DND-41 (cell line): ENCODE measurements around the gene SIGLEC1.

ENCODE experiments used
- ATAC-seq: fragments of 200-7000 bp; cut with Tn5 transposase; 3 replicates; pipeline ENCODE4 v1.9.1; 2021; ENCODE audit warnings: low read depth; ENCODE audit not compliant: insufficient read depth
- DNase-seq: peaks from one replicate; pipeline ENCODE4 v3.0.0-alpha.2; 2020
- H2AFZ ChIP-seq: 2 replicates; pipeline ENCODE4 v1.6.0; 2012; ENCODE audit warnings: low read depth, low read length
- H3K27ac ChIP-seq: 2 replicates; pipeline ENCODE4 v1.5.1; 2012; ENCODE audit warnings: low read length, inconsistent platforms
- H3K27me3 ChIP-seq: fragments of 200-600 bp; sonication (generic); 2 replicates; pipeline ENCODE4 v1.6.0; 2012; ENCODE audit warnings: low read length, mild to moderate bottlenecking, inconsistent platforms; ENCODE audit not compliant: insufficient read depth, poor library complexity
- H3K36me3 ChIP-seq: 2 replicates; pipeline ENCODE4 v1.5.1; 2012; ENCODE audit warnings: low read length, inconsistent platforms; ENCODE audit not compliant: insufficient read depth
- H3K4me1 ChIP-seq: 2 replicates; pipeline ENCODE4 v1.5.1; 2012; ENCODE audit warnings: mild to moderate bottlenecking, low read length; ENCODE audit not compliant: insufficient read depth
- H3K4me2 ChIP-seq: 2 replicates; pipeline ENCODE4 v1.6.0; 2012; ENCODE audit warnings: mild to moderate bottlenecking, moderate library complexity, low read length, inconsistent platforms; ENCODE audit not compliant: insufficient read depth
- H3K4me3 ChIP-seq, 2 experiments: fragments of 200-600 bp in 1 of 2; shearing (Covaris generic) in 1 of 2; 2 replicates each; pipeline ENCODE4 v1.5.1; 2012 to 2016; ENCODE audit warnings: inconsistent platforms in 2 of 2, low read length in 2 of 2, mild to moderate bottlenecking in 2 of 2, low read depth in 1 of 2, moderate library complexity in 1 of 2
- H3K79me2 ChIP-seq: 2 replicates; pipeline ENCODE4 v1.6.0; 2012; ENCODE audit warnings: low read length, inconsistent platforms; ENCODE audit not compliant: insufficient read depth
- H3K9ac ChIP-seq: 2 replicates; pipeline ENCODE4 v1.6.0; 2012; ENCODE audit warnings: low read depth, mild to moderate bottlenecking, inconsistent platforms, low read length, moderate library complexity
- H3K9me3 ChIP-seq: 2 replicates; pipeline ENCODE4 v1.5.1; 2012; ENCODE audit warnings: low read length, moderate library complexity, mild to moderate bottlenecking, inconsistent platforms; ENCODE audit not compliant: insufficient read depth, severe bottlenecking
- H4K20me1 ChIP-seq: 2 replicates; pipeline ENCODE4 v1.6.0; 2012; ENCODE audit warnings: low read length; ENCODE audit not compliant: insufficient read depth
- EZH2 ChIP-seq: IDR thresholded peaks from 3 replicates; pipeline ENCODE4 v1.6.1; 2012; ENCODE audit warnings: borderline replicate concordance, low read depth, mild to moderate bottlenecking, moderate library complexity, low read length, inconsistent platforms; ENCODE audit not compliant: severe bottlenecking
- TF ChIP-seq, protein P1 (sequence below): IDR thresholded peaks from 2 replicates; pipeline ENCODE4 v1.5.1; 2012; ENCODE audit warnings: borderline replicate concordance, low read length, moderate library complexity, mild to moderate bottlenecking; ENCODE audit not compliant: poor library complexity, severe bottlenecking; ENCODE audit errors: extremely low read depth

The SIGLEC1 gene

GRCh38 chr20:3753501-3754275, 41.3 kb upstream of the SIGLEC1 start:
- Histone ChIP-seq H3K9me3 (no peaks in the 10 kb centered on the region), H3K79me2 (no peaks in the 10 kb centered on the region), H3K4me3 (no peak overlapping the region), H4K20me1 (0 out of 2 replicates have a peak, but pooled peaks cover 4% of the 10 kb centered on the region), H3K4me2 (no peak overlapping the region), H3K36me3 (peaks cover 42% of the 10 kb centered on the region), H2AFZ (no peak overlapping the region), H3K27me3 (no peaks in the 10 kb centered on the region), H3K9ac (no peak overlapping the region), H3K4me1 (no peaks in the 10 kb centered on the region), H3K27ac (no peak overlapping the region)
- TF ChIP-seq, protein P1, sequence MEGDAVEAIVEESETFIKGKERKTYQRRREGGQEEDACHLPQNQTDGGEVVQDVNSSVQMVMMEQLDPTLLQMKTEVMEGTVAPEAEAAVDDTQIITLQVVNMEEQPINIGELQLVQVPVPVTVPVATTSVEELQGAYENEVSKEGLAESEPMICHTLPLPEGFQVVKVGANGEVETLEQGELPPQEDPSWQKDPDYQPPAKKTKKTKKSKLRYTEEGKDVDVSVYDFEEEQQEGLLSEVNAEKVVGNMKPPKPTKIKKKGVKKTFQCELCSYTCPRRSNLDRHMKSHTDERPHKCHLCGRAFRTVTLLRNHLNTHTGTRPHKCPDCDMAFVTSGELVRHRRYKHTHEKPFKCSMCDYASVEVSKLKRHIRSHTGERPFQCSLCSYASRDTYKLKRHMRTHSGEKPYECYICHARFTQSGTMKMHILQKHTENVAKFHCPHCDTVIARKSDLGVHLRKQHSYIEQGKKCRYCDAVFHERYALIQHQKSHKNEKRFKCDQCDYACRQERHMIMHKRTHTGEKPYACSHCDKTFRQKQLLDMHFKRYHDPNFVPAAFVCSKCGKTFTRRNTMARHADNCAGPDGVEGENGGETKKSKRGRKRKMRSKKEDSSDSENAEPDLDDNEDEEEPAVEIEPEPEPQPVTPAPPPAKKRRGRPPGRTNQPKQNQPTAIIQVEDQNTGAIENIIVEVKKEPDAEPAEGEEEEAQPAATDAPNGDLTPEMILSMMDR = no peak
- no peak for TF ChIP-seq EZH2
- no peak for ATAC-seq
- no peak for DNase-seq

DNA sequence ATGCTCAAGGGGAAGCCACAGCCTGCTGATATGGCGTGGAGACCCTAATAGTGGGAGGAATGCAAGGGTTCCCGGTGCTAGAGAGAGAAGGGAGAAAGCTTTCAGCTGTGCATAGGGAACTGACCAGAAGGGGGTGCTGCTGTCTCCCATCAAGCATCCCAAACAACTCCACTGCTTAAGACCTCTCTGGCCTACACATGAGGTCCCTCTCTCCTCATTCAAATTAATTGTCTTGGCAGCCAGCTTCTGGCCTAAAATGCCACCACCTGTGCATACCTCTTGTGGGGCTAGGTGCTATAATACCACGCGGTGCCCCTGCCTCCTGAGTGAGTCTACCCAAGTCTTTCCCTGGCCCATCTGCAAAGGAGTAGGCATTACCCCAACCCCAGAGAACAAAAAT, 40.7 kb upstream of the SIGLEC1 start:
- Histone ChIP-seq H3K9ac (no peak overlapping the region), H2AFZ (no peak overlapping the region), H3K79me2 (no peaks in the 10 kb centered on the region), H3K27me3 (no peaks in the 10 kb centered on the region), H3K4me3 (no peak overlapping the region), H3K4me1 (no peaks in the 10 kb centered on the region), H3K9me3 (no peaks in the 10 kb centered on the region), H3K4me2 (no peak overlapping the region), H3K27ac (no peak overlapping the region), H4K20me1 (peaks cover 5% of the 10 kb centered on the region; the same call in 1 of the 2 replicates), H3K36me3 (peaks cover 36% of the 10 kb centered on the region)
- ATAC-seq (peak; percentile 85), DNase-seq (peak; percentile 66)
- TF ChIP-seq, protein P1 = peak; percentile 86
- no peak for TF ChIP-seq EZH2

- Histone ChIP-seq H3K36me3 (peaks cover 30% of the 10 kb centered on the region), H3K27me3 (no peaks in the 10 kb centered on the region), H3K27ac (no peak overlapping the region), H3K9ac (no peak overlapping the region), H2AFZ (no peak overlapping the region), H3K79me2 (no peaks in the 10 kb centered on the region), H4K20me1 (peaks cover 6% of the 10 kb centered on the region; the same call in 1 of the 2 replicates), H3K4me1 (no peaks in the 10 kb centered on the region), H3K4me3 (no peak overlapping the region), H3K9me3 (no peaks in the 10 kb centered on the region), H3K4me2 (no peak overlapping the region)
- no peak for TF ChIP-seq EZH2
- TF ChIP-seq, protein P1 = no peak
- DNase-seq = no peak
- no peak for ATAC-seq
These were observed 40.0 kb upstream of the SIGLEC1 start for GRCh38 chr20:3752386-3752759.
